Measurements from ENCODE around the gene BMERB1.
"Not testable (repeated sequence)": the region's sequence is repeated elsewhere in the genome, so short reads cannot be mapped to it uniquely, and the experiment has no call there.

The BMERB1 gene

GRCh38 chr16:15404792-15405191, 29.6 kb upstream of the BMERB1 start:
- Mint-ChIP-seq H3K36me3 (ENCODE audit: low read depth) (no peaks in the 10 kb centered on the region), H3K9me3 (no peaks in the 10 kb centered on the region)

GRCh38 chr16:15407756-15408155, 26.6 kb upstream of the BMERB1 start:
- H3K27me3 Mint-ChIP-seq (ENCODE audit: low read depth); DNase-seq (ENCODE audit: low spot score); H3K4me3 Mint-ChIP-seq; H3K9me3 Mint-ChIP-seq; H3K27ac Mint-ChIP-seq; H3K4me1 Mint-ChIP-seq (ENCODE audit: low read depth); H3K36me3 Mint-ChIP-seq (ENCODE audit: low read depth): not testable (repeated sequence)

More at GRCh38 chr16:15404792-15405191, 29.6 kb upstream of the BMERB1 start:
- no peak overlapping the region for H3K4me3 Mint-ChIP-seq
- no peak overlapping the region for H3K27ac Mint-ChIP-seq
- DNase-seq (ENCODE audit: low spot score) = no peak
- H3K27me3 Mint-ChIP-seq (ENCODE audit: low read depth) = no peaks in the 10 kb centered on the region
- H3K4me1 Mint-ChIP-seq (ENCODE audit: low read depth) = no peaks in the 10 kb centered on the region

GRCh38 chr16:15409476-15409875, 24.9 kb upstream of the BMERB1 start:
- H3K27ac Mint-ChIP-seq; H3K4me3 Mint-ChIP-seq; H3K9me3 Mint-ChIP-seq; H3K4me1 Mint-ChIP-seq (ENCODE audit: low read depth); DNase-seq (ENCODE audit: low spot score); H3K36me3 Mint-ChIP-seq (ENCODE audit: low read depth); H3K27me3 Mint-ChIP-seq (ENCODE audit: low read depth): not testable (repeated sequence)

GRCh38 chr16:15415511-15415985, 18.8 kb upstream of the BMERB1 start:
- H3K4me1 Mint-ChIP-seq (ENCODE audit: low read depth) = no peaks in the 10 kb centered on the region
- H3K9me3 Mint-ChIP-seq = no peaks in the 10 kb centered on the region
- no peak overlapping the region for H3K4me3 Mint-ChIP-seq
- no peak for DNase-seq (ENCODE audit: low spot score)
- H3K27ac Mint-ChIP-seq = no peak overlapping the region
- H3K36me3 Mint-ChIP-seq (ENCODE audit: low read depth) = no peaks in the 10 kb centered on the region
- H3K27me3 Mint-ChIP-seq (ENCODE audit: low read depth) = peaks cover 8% of the 10 kb centered on the region

GRCh38 chr16:15417197-15417596, 17.2 kb upstream of the BMERB1 start:
- H3K36me3 Mint-ChIP-seq (ENCODE audit: low read depth) = no peaks in the 10 kb centered on the region

GRCh38 chr16:15418206-15418605, 16.2 kb upstream of the BMERB1 start:
- Mint-ChIP-seq H3K36me3 (ENCODE audit: low read depth) (no peaks in the 10 kb centered on the region), H3K27me3 (ENCODE audit: low read depth) (peaks cover 8% of the 10 kb centered on the region), H3K4me3 (no peak overlapping the region), H3K4me1 (ENCODE audit: low read depth) (no peaks in the 10 kb centered on the region), H3K27ac (no peak overlapping the region), H3K9me3 (no peaks in the 10 kb centered on the region)
- no peak for DNase-seq (ENCODE audit: low spot score)

More at GRCh38 chr16:15417197-15417596, 17.2 kb upstream of the BMERB1 start:
- no peak overlapping the region for H3K4me3 Mint-ChIP-seq
- H3K4me1 Mint-ChIP-seq (ENCODE audit: low read depth) = no peaks in the 10 kb centered on the region
- no peak overlapping the region for H3K27ac Mint-ChIP-seq
- DNase-seq (ENCODE audit: low spot score) = no peak
- H3K27me3 Mint-ChIP-seq (ENCODE audit: low read depth) = peaks cover 8% of the 10 kb centered on the region
- H3K9me3 Mint-ChIP-seq = no peaks in the 10 kb centered on the region

GRCh38 chr16:15421696-15422095, 12.7 kb upstream of the BMERB1 start:
- not testable (repeated sequence) for DNase-seq (ENCODE audit: low spot score)

GRCh38 chr16:15422222-15422621, 12.2 kb upstream of the BMERB1 start:
- no peaks in the 10 kb centered on the region for H3K9me3 Mint-ChIP-seq

More at GRCh38 chr16:15421696-15422095, 12.7 kb upstream of the BMERB1 start:
- H3K4me3 Mint-ChIP-seq; H3K4me1 Mint-ChIP-seq (ENCODE audit: low read depth); H3K9me3 Mint-ChIP-seq; H3K36me3 Mint-ChIP-seq (ENCODE audit: low read depth); H3K27ac Mint-ChIP-seq: not testable (repeated sequence)
- H3K27me3 Mint-ChIP-seq (ENCODE audit: low read depth) = peaks cover 12% of the 10 kb centered on the region

GRCh38 chr16:15425861-15426260, 8.5 kb upstream of the BMERB1 start:
- no peaks in the 10 kb centered on the region for H3K36me3 Mint-ChIP-seq (ENCODE audit: low read depth)
- peaks cover 9% of the 10 kb centered on the region for H3K27me3 Mint-ChIP-seq (ENCODE audit: low read depth)
- no peak for DNase-seq (ENCODE audit: low spot score)
- H3K27ac Mint-ChIP-seq = no peak overlapping the region
- no peak overlapping the region for H3K4me3 Mint-ChIP-seq
- H3K4me1 Mint-ChIP-seq (ENCODE audit: low read depth) = no peaks in the 10 kb centered on the region
- no peaks in the 10 kb centered on the region for H3K9me3 Mint-ChIP-seq

More at GRCh38 chr16:15422222-15422621, 12.2 kb upstream of the BMERB1 start:
- no peak overlapping the region for H3K27ac Mint-ChIP-seq
- no peak for DNase-seq (ENCODE audit: low spot score)
- H3K4me3 Mint-ChIP-seq = no peak overlapping the region
- H3K36me3 Mint-ChIP-seq (ENCODE audit: low read depth) = no peaks in the 10 kb centered on the region
- H3K27me3 Mint-ChIP-seq (ENCODE audit: low read depth) = peaks cover 12% of the 10 kb centered on the region
- H3K4me1 Mint-ChIP-seq (ENCODE audit: low read depth) = no peaks in the 10 kb centered on the region

- DNase-seq (ENCODE audit: low spot score) = no peak
- no peaks in the 10 kb centered on the region for H3K9me3 Mint-ChIP-seq
- no peaks in the 10 kb centered on the region for H3K4me1 Mint-ChIP-seq (ENCODE audit: low read depth)
- H3K36me3 Mint-ChIP-seq (ENCODE audit: low read depth) = no peaks in the 10 kb centered on the region
- H3K27ac Mint-ChIP-seq = no peak overlapping the region
- no peak overlapping the region for H3K4me3 Mint-ChIP-seq
- peaks cover 9% of the 10 kb centered on the region for H3K27me3 Mint-ChIP-seq (ENCODE audit: low read depth)
Measured at GRCh38 chr16:15426796-15427195, 7.6 kb upstream of the BMERB1 start.

- H3K9me3 Mint-ChIP-seq = no peaks in the 10 kb centered on the region
- H3K36me3 Mint-ChIP-seq (ENCODE audit: low read depth) = no peaks in the 10 kb centered on the region
- H3K4me3 Mint-ChIP-seq = no peak overlapping the region
- H3K27me3 Mint-ChIP-seq (ENCODE audit: low read depth) = peaks cover 9% of the 10 kb centered on the region
- DNase-seq (ENCODE audit: low spot score) = peak; percentile 36
- no peak overlapping the region for H3K27ac Mint-ChIP-seq
- no peaks in the 10 kb centered on the region for H3K4me1 Mint-ChIP-seq (ENCODE audit: low read depth)
Measured at GRCh38 chr16:15427648-15428239, 6.6 kb upstream of the BMERB1 start.

GRCh38 chr16:15430884-15431283, 3.5 kb upstream of the BMERB1 start:
- not testable (repeated sequence) for H3K36me3 Mint-ChIP-seq (ENCODE audit: low read depth); H3K9me3 Mint-ChIP-seq; H3K27ac Mint-ChIP-seq; DNase-seq (ENCODE audit: low spot score); H3K4me3 Mint-ChIP-seq
- peaks cover 23% of the 10 kb centered on the region for H3K27me3 Mint-ChIP-seq (ENCODE audit: low read depth)
- peaks cover 13% of the 10 kb centered on the region for H3K4me1 Mint-ChIP-seq (ENCODE audit: low read depth)

GRCh38 chr16:15434079-15434424, 336 bp upstream of the BMERB1 start:
- no peak for DNase-seq (ENCODE audit: low spot score)
- Mint-ChIP-seq H3K4me1 (ENCODE audit: low read depth) (peaks cover 13% of the 10 kb centered on the region), H3K27ac (no peak overlapping the region), H3K9me3 (no peaks in the 10 kb centered on the region), H3K27me3 (ENCODE audit: low read depth) (peaks cover 25% of the 10 kb centered on the region), H3K4me3 (peak overlapping the region; percentile 83), H3K36me3 (ENCODE audit: low read depth) (no peaks in the 10 kb centered on the region)

GRCh38 chr16:15435216-15435864, 952 bp downstream of the BMERB1 start:
- H3K4me3 Mint-ChIP-seq = peak overlapping the region; percentile 83
- H3K4me1 Mint-ChIP-seq (ENCODE audit: low read depth) = peaks cover 13% of the 10 kb centered on the region
- H3K36me3 Mint-ChIP-seq (ENCODE audit: low read depth) = no peaks in the 10 kb centered on the region
- no peaks in the 10 kb centered on the region for H3K9me3 Mint-ChIP-seq
- DNase-seq (ENCODE audit: low spot score) = no peak
- peaks cover 25% of the 10 kb centered on the region for H3K27me3 Mint-ChIP-seq (ENCODE audit: low read depth)
- H3K27ac Mint-ChIP-seq = no peak overlapping the region

GRCh38 chr16:15439102-15439501, 4.7 kb downstream of the BMERB1 start:
- Mint-ChIP-seq H3K27me3 (ENCODE audit: low read depth) (peaks cover 15% of the 10 kb centered on the region), H3K4me1 (ENCODE audit: low read depth) (peaks cover 11% of the 10 kb centered on the region), H3K36me3 (ENCODE audit: low read depth) (no peaks in the 10 kb centered on the region), H3K9me3 (no peaks in the 10 kb centered on the region), H3K27ac (no peak overlapping the region), H3K4me3 (no peak overlapping the region)
- DNase-seq (ENCODE audit: low spot score) = no peak

All from T-helper 2 cell treated with Interferon-gamma antibody and Interleukin-4, amounts not matched to agents 5 μg/mL and 100 μg/mL, for 36 hours (primary cell).